BLaER1 treated with 17β-estradiol and CSF1 and Interleukin-3, amounts not matched to agents 10 nM and 100 nM (cell line): ENCODE results near the gene FOS.

Source experiments
- H3K27ac ChIP-seq, 11 experiments: shearing (Covaris generic); formaldehyde crosslinking; 2 replicates each; pipeline ENCODE4 v1.8.1; 2022
- H3K27me3 ChIP-seq, 11 experiments: shearing (Covaris generic); formaldehyde crosslinking; 2 replicates each; pipeline ENCODE4 v1.8.1; 2022
- H3K36me3 ChIP-seq, 11 experiments: shearing (Covaris generic); formaldehyde crosslinking; 2 replicates each; pipeline ENCODE4 v1.8.1; 2022
- H3K4me1 ChIP-seq, 10 experiments: shearing (Covaris generic); formaldehyde crosslinking; 2 replicates each; pipeline ENCODE4 v1.8.1; 2022
- H3K4me2 ChIP-seq, 11 experiments: shearing (Covaris generic); formaldehyde crosslinking; 2 replicates each; pipeline ENCODE4 v1.8.1; 2022
- H3K4me3 ChIP-seq, 10 experiments: shearing (Covaris generic); formaldehyde crosslinking; 2 replicates each; pipeline ENCODE4 v1.8.1; 2022
- H3K9ac ChIP-seq, 11 experiments: shearing (Covaris generic); formaldehyde crosslinking; 2 replicates each; pipeline ENCODE4 v1.8.1; 2022
- H3K9me3 ChIP-seq, 11 experiments: shearing (Covaris generic); formaldehyde crosslinking; replicated peaks in 1 of 11; 2 replicates each; pipeline ENCODE4 v1.8.1; 2022
- H4K20me1 ChIP-seq, 11 experiments: shearing (Covaris generic); formaldehyde crosslinking; 2 replicates each; pipeline ENCODE4 v1.8.1; 2022
- Cebpa-rat ChIP-seq, 11 experiments: shearing (Covaris generic); IDR thresholded peaks; 2 replicates each; pipeline ENCODE4 v1.8.1; 2022

Gene FOS

DNA sequence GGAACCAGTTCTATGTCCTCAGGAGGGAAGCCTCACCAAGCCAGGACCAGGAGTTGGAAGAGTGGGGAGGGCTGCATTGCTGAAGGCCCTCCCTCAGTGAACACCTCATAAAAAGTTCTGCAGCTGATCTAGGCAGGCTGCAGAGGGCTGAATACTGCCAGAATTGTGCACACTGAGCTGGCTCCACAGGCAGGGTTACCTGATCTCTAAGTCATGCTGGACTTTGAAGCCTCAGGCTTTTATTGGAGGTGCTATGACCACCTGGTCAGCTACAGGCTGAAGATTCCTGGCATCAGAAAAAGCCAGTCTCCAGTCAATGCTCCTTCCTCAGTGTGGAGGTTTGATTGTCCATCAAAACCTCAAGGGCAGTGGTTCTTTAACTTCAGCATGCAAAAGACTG, 39.7 kb downstream of the FOS start:
- peaks cover 0 to 4% (median 0%) of the 10 kb centered on the region in 11 experiments; a peak in 1 of 22 replicates for H3K27me3 ChIP-seq
- H3K9me3 ChIP-seq = no peaks in the 10 kb centered on the region
- H3K4me3 ChIP-seq = no peak overlapping the region
- H3K9ac ChIP-seq = no peak overlapping the region
- no peaks in the 10 kb centered on the region for H3K36me3 ChIP-seq
- H4K20me1 ChIP-seq = no peaks in the 10 kb centered on the region
- H3K27ac ChIP-seq = no peak overlapping the region
- peaks cover 0 to 17% (median 5%) of the 10 kb centered on the region in 10 experiments; a peak in 8 of 20 replicates for H3K4me1 ChIP-seq
- no peak for TF ChIP-seq Cebpa-rat (IDR thresholded peaks at IDR 0.05)
- no peak overlapping the region for H3K4me2 ChIP-seq

DNA sequence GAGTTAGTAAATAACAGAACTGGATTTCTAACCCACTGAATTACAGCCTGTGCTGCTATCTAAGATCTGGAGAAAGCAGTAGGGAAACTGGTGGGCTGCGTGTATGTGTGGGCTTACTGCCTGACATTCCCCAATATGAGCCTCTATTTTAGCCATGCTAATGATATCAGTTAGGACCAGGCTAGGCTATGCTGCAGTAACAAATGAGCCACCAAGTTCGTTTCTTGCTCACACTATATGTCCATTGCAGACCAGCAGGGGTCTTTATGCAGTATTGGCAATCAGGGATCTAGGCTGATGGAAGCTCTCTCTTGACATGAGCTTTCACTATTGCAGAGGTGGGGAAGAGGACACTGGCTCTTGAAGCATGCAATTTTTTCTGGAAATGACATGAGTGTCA, 40.4 kb downstream of the FOS start:
- peaks cover 0 to 17% (median 5%) of the 10 kb centered on the region in 10 experiments; a peak in 8 of 20 replicates for H3K4me1 ChIP-seq
- H3K4me3 ChIP-seq = no peak overlapping the region
- no peak overlapping the region for H3K4me2 ChIP-seq
- H3K9ac ChIP-seq = no peak overlapping the region
- H3K27me3 ChIP-seq = no peaks in the 10 kb centered on the region
- H4K20me1 ChIP-seq = no peaks in the 10 kb centered on the region
- no peak for TF ChIP-seq Cebpa-rat (IDR thresholded peaks at IDR 0.05)
- no peak overlapping the region for H3K27ac ChIP-seq
- no peaks in the 10 kb centered on the region for H3K9me3 ChIP-seq
- H3K36me3 ChIP-seq = no peaks in the 10 kb centered on the region

DNA sequence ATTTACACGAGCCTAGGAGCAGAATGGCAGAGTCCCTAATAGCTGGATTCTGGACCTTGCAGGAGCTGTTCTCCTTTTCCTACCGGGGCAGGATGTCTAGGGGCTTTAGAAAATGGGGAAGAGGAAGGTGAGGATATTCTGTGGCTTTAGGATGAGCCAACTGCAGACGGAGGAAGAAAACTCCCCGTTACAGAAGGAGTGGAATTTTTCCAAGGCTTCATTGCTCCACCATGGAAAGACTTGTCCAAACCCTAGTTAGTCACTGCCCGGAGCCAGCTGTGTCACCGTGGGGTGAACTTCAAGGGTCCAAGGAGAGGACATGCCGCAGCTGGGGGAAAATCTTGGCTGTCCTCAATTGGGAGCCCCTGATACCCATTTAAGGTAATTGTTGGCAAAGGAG, 41.6 kb downstream of the FOS start:
- Histone ChIP-seq H4K20me1 (no peaks in the 10 kb centered on the region), H3K4me2 (0 out of 22 replicates have a peak overlapping the region, but pooled peaks of 2 of the 11 experiments have one; percentile 5 to 20), H3K9ac (no peak overlapping the region), H3K4me3 (no peak overlapping the region), H3K36me3 (no peaks in the 10 kb centered on the region), H3K9me3 (no peaks in the 10 kb centered on the region), H3K27me3 (no peaks in the 10 kb centered on the region), H3K27ac (no peak overlapping the region), H3K4me1 (peaks cover 0 to 14% (median 1%) of the 10 kb centered on the region in 10 experiments; a peak in 8 of 20 replicates)
- no peak for TF ChIP-seq Cebpa-rat (IDR thresholded peaks at IDR 0.05)

DNA sequence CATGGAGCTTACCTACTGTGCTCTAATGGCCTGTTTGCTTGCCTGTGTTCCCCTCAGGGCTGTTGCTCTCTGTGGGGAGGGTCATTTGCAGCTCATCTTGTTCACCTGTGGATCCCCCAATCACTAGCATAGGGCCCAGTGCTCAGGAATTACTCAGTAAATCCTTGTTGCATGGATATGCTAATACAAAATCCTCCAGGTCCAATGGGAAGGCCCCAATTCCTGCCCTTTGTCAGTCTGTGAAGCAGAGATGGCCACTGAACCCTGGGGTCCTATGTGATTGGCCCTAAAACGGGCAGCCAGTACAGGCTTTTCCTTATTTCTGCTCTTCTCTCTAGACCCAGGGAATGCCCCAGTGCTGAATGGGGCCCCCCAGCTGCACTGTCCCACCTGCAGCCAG, 44.1 kb downstream of the FOS start:
- no peaks in the 10 kb centered on the region for H3K9me3 ChIP-seq
- no peaks in the 10 kb centered on the region for H3K27me3 ChIP-seq
- no peak for TF ChIP-seq Cebpa-rat (IDR thresholded peaks at IDR 0.05)
- H3K36me3 ChIP-seq = no peaks in the 10 kb centered on the region
- H3K4me1 ChIP-seq = peaks cover 0 to 10% (median 0%) of the 10 kb centered on the region in 10 experiments; a peak in 6 of 20 replicates
- H3K4me3 ChIP-seq = no peak overlapping the region
- no peak overlapping the region for H3K4me2 ChIP-seq
- no peak overlapping the region for H3K9ac ChIP-seq
- H3K27ac ChIP-seq = no peak overlapping the region
- H4K20me1 ChIP-seq = no peaks in the 10 kb centered on the region

DNA sequence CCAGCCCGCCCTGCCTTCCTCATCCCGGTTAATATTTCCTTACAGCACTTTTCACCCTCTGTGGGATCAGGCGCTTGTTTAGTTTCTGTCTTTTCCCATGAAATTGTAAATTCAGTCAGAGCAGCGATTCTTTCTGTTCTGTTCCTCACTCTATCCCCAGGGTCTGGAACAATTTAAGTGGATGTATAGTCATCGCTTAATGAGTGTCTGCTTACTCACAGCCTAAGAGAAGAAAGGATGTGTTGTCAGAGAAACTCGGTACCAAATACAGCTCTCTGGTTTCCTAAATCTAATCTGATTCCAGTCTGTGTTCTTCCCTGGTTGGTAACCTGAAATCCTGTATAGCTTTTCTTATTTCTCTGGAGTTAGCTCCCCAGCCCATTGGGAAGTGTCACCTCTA, 44.9 kb downstream of the FOS start:
- no peaks in the 10 kb centered on the region for H4K20me1 ChIP-seq
- no peaks in the 10 kb centered on the region for H3K27me3 ChIP-seq
- H3K36me3 ChIP-seq = no peaks in the 10 kb centered on the region
- H3K27ac ChIP-seq = no peak overlapping the region
- H3K9ac ChIP-seq = no peak overlapping the region
- no peaks in the 10 kb centered on the region for H3K9me3 ChIP-seq
- H3K4me3 ChIP-seq = no peak overlapping the region
- peaks cover 4 to 14% (median 6%) of the 10 kb centered on the region in 10 experiments; a peak in 16 of 20 replicates for H3K4me1 ChIP-seq
- H3K4me2 ChIP-seq = no peak overlapping the region
- no peak for TF ChIP-seq Cebpa-rat (IDR thresholded peaks at IDR 0.05)

DNA sequence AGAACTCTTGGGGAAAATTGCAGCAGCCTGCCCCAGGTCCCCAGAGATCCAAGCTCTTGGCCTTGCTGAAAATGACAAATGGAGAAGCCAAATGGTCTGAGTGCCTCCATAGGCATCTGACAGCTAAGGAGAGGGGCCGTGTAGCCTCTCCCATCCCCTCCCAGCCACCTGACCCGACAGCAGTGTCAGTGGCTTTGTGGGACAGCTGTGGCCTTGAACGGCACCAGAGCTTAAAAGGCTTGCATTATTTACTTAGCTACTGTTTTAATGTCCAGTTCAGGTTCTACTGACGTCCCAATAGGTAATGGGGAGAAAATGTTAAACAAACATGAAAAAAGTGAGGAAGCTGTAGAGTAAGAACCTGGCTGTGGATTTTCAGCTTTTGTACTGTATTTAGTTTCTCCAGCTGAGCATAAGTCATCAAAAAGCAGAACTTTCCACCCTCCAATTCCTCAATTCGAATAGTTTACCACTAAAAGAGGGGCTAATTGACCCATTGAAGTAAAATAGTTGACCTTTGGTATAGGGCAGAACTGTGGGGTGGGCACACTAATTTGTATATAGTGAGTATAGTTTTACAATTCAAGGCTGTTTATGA, 50.0 kb downstream of the FOS start:
- Histone ChIP-seq H3K9ac (no peak overlapping the region), H3K4me3 (no peak overlapping the region), H3K4me2 (peak overlapping the region; percentile 3 to 55 (median 21); a peak in 12 of 22 replicates), H3K36me3 (no peaks in the 10 kb centered on the region), H3K9me3 (0 out of 22 replicates have a peak, but pooled peaks cover 0 to 4% (median 0%) of the 10 kb centered on the region in 11 experiments), H3K4me1 (peaks cover 20 to 34% (median 24%) of the 10 kb centered on the region in 10 experiments), H4K20me1 (no peaks in the 10 kb centered on the region), H3K27me3 (no peaks in the 10 kb centered on the region), H3K27ac (no peak overlapping the region; a peak in 1 of 22 replicates)
- no peak for TF ChIP-seq Cebpa-rat (IDR thresholded peaks at IDR 0.05)

DNA sequence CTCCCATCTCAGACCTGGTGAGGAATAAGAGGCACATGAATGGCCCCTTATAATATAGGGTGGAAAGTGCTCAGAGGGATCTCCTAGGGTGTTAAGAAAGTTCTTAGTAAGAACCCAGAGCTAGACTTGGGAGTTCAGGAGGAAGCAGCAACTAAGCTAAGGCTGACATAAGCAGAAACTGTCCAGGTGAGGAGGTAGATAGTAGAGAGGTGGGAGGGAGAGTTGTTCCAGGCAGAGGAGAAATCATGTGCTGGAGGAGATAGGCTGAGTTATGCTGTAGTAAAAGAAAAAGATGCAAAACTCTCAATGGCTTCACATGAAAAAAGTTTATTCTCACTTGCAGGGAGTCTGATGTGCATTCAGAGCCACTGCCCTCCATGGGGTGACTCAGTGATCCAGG, 50.7 kb downstream of the FOS start:
- H3K27ac ChIP-seq = no peak overlapping the region
- TF ChIP-seq Cebpa-rat (IDR thresholded peaks at IDR 0.05) = no peak
- 0 out of 22 replicates have a peak, but pooled peaks cover 0 to 4% (median 0%) of the 10 kb centered on the region in 11 experiments for H3K9me3 ChIP-seq
- H4K20me1 ChIP-seq = no peaks in the 10 kb centered on the region
- H3K4me2 ChIP-seq = no peak overlapping the region; a peak in 1 of 22 replicates
- H3K27me3 ChIP-seq = no peaks in the 10 kb centered on the region
- H3K4me1 ChIP-seq = peaks cover 27 to 42% (median 31%) of the 10 kb centered on the region in 10 experiments
- no peak overlapping the region for H3K9ac ChIP-seq
- no peak overlapping the region for H3K4me3 ChIP-seq
- H3K36me3 ChIP-seq = no peaks in the 10 kb centered on the region

DNA sequence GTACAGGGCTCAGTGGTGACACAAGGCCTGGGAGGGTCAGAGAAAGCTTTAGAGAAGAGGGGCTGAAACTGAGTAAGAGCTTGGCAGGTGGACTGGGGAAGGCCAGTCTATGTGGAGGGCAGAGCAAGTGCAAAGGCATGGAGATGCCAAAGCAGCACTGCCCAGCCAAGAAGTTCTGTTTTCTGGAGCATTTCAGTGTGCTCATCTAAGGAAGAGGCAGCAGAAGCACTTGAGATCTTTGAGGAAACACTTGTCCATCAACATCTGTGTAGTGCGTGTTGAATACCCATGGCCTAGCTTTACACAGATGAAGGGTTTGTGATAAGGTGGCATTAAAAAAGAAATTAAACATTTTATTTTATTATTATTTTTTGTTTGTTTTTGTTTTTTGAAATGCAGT, 52.8 kb downstream of the FOS start:
- no peak for TF ChIP-seq Cebpa-rat (IDR thresholded peaks at IDR 0.05)

More for the DNA sequence above, 52.8 kb downstream of the FOS start:
- Histone ChIP-seq H3K9me3 (peaks cover 0 to 5% (median 0%) of the 10 kb centered on the region in 11 experiments; a peak in 2 of 22 replicates), H3K27ac (no peak overlapping the region), H3K27me3 (no peaks in the 10 kb centered on the region), H3K4me2 (0 out of 22 replicates have a peak overlapping the region, but pooled peaks of 2 of the 11 experiments have one; percentile 0 to 4), H3K9ac (no peak overlapping the region), H3K4me1 (peaks cover 46 to 63% (median 52%) of the 10 kb centered on the region in 10 experiments), H4K20me1 (no peaks in the 10 kb centered on the region), H3K4me3 (no peak overlapping the region), H3K36me3 (no peaks in the 10 kb centered on the region)
